H1 (cell line): ENCODE data around the gene UBR2. TPM values are rescaled to one million over a fixed set of nuclear protein-coding genes. Genes with fewer than 3 reads are reported as not detected.

Experiments used
- BACH1 ChIP-seq: IDR thresholded peaks from 2 replicates; pipeline ENCODE4 v1.6.1; 2012; ENCODE audit warnings: low read length, improper control_type of control experiment
- SP4 ChIP-seq: IDR thresholded peaks from 2 replicates; pipeline ENCODE4 v1.6.1; 2012; ENCODE audit warnings: low read length, inconsistent platforms
- SRF ChIP-seq: IDR thresholded peaks from 2 replicates; pipeline ENCODE4 v1.6.1; 2011; ENCODE audit warnings: mild to moderate bottlenecking, low read depth, low read length, moderate library complexity
- polyA plus RNA-seq, 7 experiments: library from polyadenylated mRNA; depleted of rRNA in 3 of 7; stranded (reverse) in 5 of 7; unstranded in 2 of 7; fragments of >200 nt in 5 of 7; fragments of 200-250 nt in 2 of 7; gene quantifications; 1 replicate in 5 of 7; 2 replicates in 1 of 7; 4 replicates in 1 of 7; pipeline versions ENCODE4 v1.2.1 to v1.2.3, GENCODE V29; 2011 to 2013; ENCODE audit warnings: missing spikeins in 2 of 7, mixed read lengths in 2 of 7
- total RNA-seq: library from RNA; stranded (reverse); fragmentation: NEBNext Ultra II Directional; extraction: Animal tissue kit (Norgen Biotek cat#: 25700); gene quantifications from 2 replicates; pipeline ENCODE4 v1.2.1, GENCODE V29; 2021

The UBR2 gene
- total and polyA plus RNA-seq, 2 of the 8 experiments (the other 6 are each of a cell fraction or from before 2014, with no cell fraction given) = 6.5 to 19.5 TPM

GRCh38 chr6:42565823-42566613, 2.2 kb downstream of the UBR2 start (continued):
- no peak for TF ChIP-seq BACH1
- no peak for TF ChIP-seq SRF
- TF ChIP-seq SP4 = no peak
